ENCODE measurements around the gene CLASP2.
"Not testable (repeated sequence)": the region's sequence is repeated elsewhere in the genome, so short reads cannot be mapped to it uniquely, and the experiment has no call there.

Gene CLASP2

DNA sequence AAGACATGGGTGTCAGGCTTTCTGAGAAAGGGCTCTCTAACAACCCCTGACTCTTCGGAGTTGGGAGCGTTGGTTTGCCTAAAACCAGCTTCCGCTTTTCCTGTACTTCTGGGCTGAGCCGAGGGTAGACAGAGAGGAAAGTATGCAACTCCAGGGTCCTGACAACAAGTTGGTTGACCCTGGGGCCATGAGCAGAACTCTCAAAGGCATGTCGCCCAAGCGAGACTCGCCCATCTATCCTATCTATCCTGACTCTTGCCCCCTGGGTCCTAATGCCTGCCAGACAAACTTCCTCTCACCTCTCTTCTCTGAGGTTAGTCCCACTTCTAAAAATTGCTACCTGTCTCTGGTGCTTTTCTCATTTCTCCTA is 270.8 kb downstream of the CLASP2 start:
- not testable (repeated sequence) for ATAC-seq
